H9 (cell line): ENCODE data around the gene ZCCHC10. TPM values are rescaled to one million over a fixed set of nuclear protein-coding genes. Genes with fewer than 3 reads are reported as not detected.

Experiments used
- DNase-seq: peaks from one replicate; pipeline ENCODE4 v3.0.0-alpha.2; 2017
- H2AFZ ChIP-seq: one replicate; pipeline ENCODE4 v1.6.1; 2013; ENCODE audit warnings: mild to moderate bottlenecking, low read length, control low read depth, moderate library complexity
- H2AK5ac ChIP-seq: 2 replicates; pipeline ENCODE4 v1.6.1; 2013; ENCODE audit warnings: low read length, control low read depth, mixed read lengths; ENCODE audit not compliant: insufficient read length
- H2BK120ac ChIP-seq: one replicate; pipeline ENCODE4 v1.6.1; 2013; ENCODE audit warnings: low read depth, mild to moderate bottlenecking, low read length, control low read depth, inconsistent platforms; ENCODE audit not compliant: poor library complexity, severe bottlenecking
- H2BK12ac ChIP-seq: 2 replicates; pipeline ENCODE4 v1.6.1; 2013; ENCODE audit warnings: low read length, control low read depth, mixed read lengths, low read depth; ENCODE audit not compliant: insufficient read length
- H2BK15ac ChIP-seq: 2 replicates; pipeline ENCODE4 v1.6.1; 2013; ENCODE audit warnings: low read depth, low read length, control low read depth
- H2BK20ac ChIP-seq: one replicate; pipeline ENCODE4 v1.6.1; 2013; ENCODE audit warnings: low read depth, mild to moderate bottlenecking, low read length, control low read depth, inconsistent platforms; ENCODE audit not compliant: poor library complexity, severe bottlenecking
- H2BK5ac ChIP-seq: 2 replicates; pipeline ENCODE4 v1.6.1; 2013; ENCODE audit warnings: low read length, control low read depth, mixed read lengths; ENCODE audit not compliant: insufficient read length
- H3K14ac ChIP-seq: 2 replicates; pipeline ENCODE4 v1.6.1; 2013; ENCODE audit warnings: low read length, control low read depth; ENCODE audit not compliant: insufficient read depth
- H3K18ac ChIP-seq: 2 replicates; pipeline ENCODE4 v1.6.1; 2013; ENCODE audit warnings: low read depth, mild to moderate bottlenecking, mixed read lengths, low read length, control low read depth; ENCODE audit not compliant: insufficient read length
- H3K23ac ChIP-seq: 2 replicates; pipeline ENCODE4 v1.6.1; 2013; ENCODE audit warnings: low read length, control low read depth, mixed read lengths, low read depth; ENCODE audit not compliant: insufficient read length
- H3K23me2 ChIP-seq: 2 replicates; pipeline ENCODE4 v1.6.1; 2013; ENCODE audit warnings: low read depth, mild to moderate bottlenecking, mixed read lengths, low read length, control low read depth; ENCODE audit not compliant: insufficient read length, poor library complexity, severe bottlenecking
- H3K27ac ChIP-seq: 2 replicates; pipeline ENCODE4 v1.5.1; 2013; ENCODE audit warnings: low read length, control low read depth, mixed read lengths, low read depth; ENCODE audit not compliant: insufficient read length
- H3K27me3 ChIP-seq: 2 replicates; pipeline ENCODE4 v1.6.1; 2013; ENCODE audit warnings: low read length, control low read depth, inconsistent platforms; ENCODE audit not compliant: insufficient read depth
- H3K4ac ChIP-seq: 2 replicates; pipeline ENCODE4 v1.6.1; 2013; ENCODE audit warnings: low read depth, mild to moderate bottlenecking, control low read depth, inconsistent platforms, low read length, moderate library complexity
- H3K4me1 ChIP-seq: 2 replicates; pipeline ENCODE4 v1.6.1; 2013; ENCODE audit warnings: low read length, control low read depth, inconsistent platforms; ENCODE audit not compliant: insufficient read depth
- H3K4me2 ChIP-seq: 2 replicates; pipeline ENCODE4 v1.6.1; 2013; ENCODE audit warnings: low read length, control low read depth, mixed read lengths; ENCODE audit not compliant: insufficient read length, insufficient read depth
- H3K56ac ChIP-seq: 2 replicates; pipeline ENCODE4 v1.6.1; 2013; ENCODE audit warnings: low read depth, mild to moderate bottlenecking, mixed read lengths, low read length, control low read depth; ENCODE audit not compliant: insufficient read length
- H3K79me1 ChIP-seq: 2 replicates; pipeline ENCODE4 v1.6.1; 2013; ENCODE audit warnings: low read depth, mild to moderate bottlenecking, moderate library complexity, low read length, control low read depth, inconsistent platforms; ENCODE audit not compliant: insufficient read depth, poor library complexity, severe bottlenecking
- H3K79me2 ChIP-seq: 2 replicates; pipeline ENCODE4 v1.6.1; 2013; ENCODE audit warnings: low read length, control low read depth, inconsistent platforms; ENCODE audit not compliant: insufficient read depth
- H3K9ac ChIP-seq: 2 replicates; pipeline ENCODE4 v1.6.1; 2013; ENCODE audit warnings: low read length, control low read depth, mixed read lengths; ENCODE audit not compliant: insufficient read length; ENCODE audit errors: extremely low read depth
- H3K9me3 ChIP-seq: one replicate; pipeline ENCODE4 v1.6.1; 2013; ENCODE audit warnings: low read depth, low read length, inconsistent platforms; ENCODE audit not compliant: control insufficient read depth
- H3T11ph ChIP-seq: one replicate; pipeline ENCODE4 v1.6.1; 2013; ENCODE audit warnings: mild to moderate bottlenecking, low read length, control low read depth, inconsistent platforms
- H4K20me1 ChIP-seq: one replicate; pipeline ENCODE4 v1.6.1; 2013; ENCODE audit not compliant: control insufficient read depth, insufficient read length, insufficient read depth
- H4K5ac ChIP-seq: 2 replicates; pipeline ENCODE4 v1.6.1; 2013; ENCODE audit warnings: low read depth, mild to moderate bottlenecking, mixed read lengths, low read length, control low read depth; ENCODE audit not compliant: insufficient read length
- H4K8ac ChIP-seq: replicated peaks from 2 replicates; pipeline ENCODE4 v1.6.1; 2013; ENCODE audit warnings: low read length, control low read depth, mixed read lengths, low read depth; ENCODE audit not compliant: insufficient read length
- H4K91ac ChIP-seq: 2 replicates; pipeline ENCODE4 v1.6.1; 2013; ENCODE audit warnings: low read depth, mild to moderate bottlenecking, moderate library complexity, mixed read lengths, low read length, control low read depth; ENCODE audit not compliant: insufficient read length
- H3K27ac Mint-ChIP-seq, 3 experiments: 2 replicates in 2 of 3; 3 replicates in 1 of 3; pipeline ENCODE4 v1.8.0; 2020 to 2021; ENCODE audit warnings: mixed read lengths in 3 of 3, mild to moderate bottlenecking in 1 of 3, moderate library complexity in 1 of 3
- H3K27me3 Mint-ChIP-seq: 2 replicates; pipeline ENCODE4 v1.8.0; 2021; ENCODE audit warnings: low read depth, mild to moderate bottlenecking, moderate library complexity, mixed read lengths
- H3K36me3 Mint-ChIP-seq, 3 experiments: 2 replicates in 2 of 3; 3 replicates in 1 of 3; pipeline ENCODE4 v1.8.0; 2020 to 2021; ENCODE audit warnings: low read depth in 3 of 3, mixed read lengths in 3 of 3; ENCODE audit not compliant: insufficient read depth in 1 of 3
- H3K4me1 Mint-ChIP-seq, 2 experiments: 2 replicates each; pipeline ENCODE4 v1.8.0; 2020; ENCODE audit warnings: mixed read lengths in 2 of 2
- H3K4me3 Mint-ChIP-seq, 2 experiments: 2 replicates in 1 of 2; 3 replicates in 1 of 2; pipeline ENCODE4 v1.8.0; 2020 to 2021; ENCODE audit warnings: mild to moderate bottlenecking in 2 of 2, mixed read lengths in 2 of 2, moderate library complexity in 1 of 2
- H3K9me3 Mint-ChIP-seq, 2 experiments: 2 replicates in 1 of 2; 3 replicates in 1 of 2; pipeline ENCODE4 v1.8.0; 2020; ENCODE audit warnings: mild to moderate bottlenecking in 2 of 2, mixed read lengths in 2 of 2, moderate library complexity in 1 of 2
- CTCF ChIP-seq: fragments of 200-600 bp; sonication (generic); conservative IDR thresholded peaks from 3 replicates; pipeline ENCODE4 v1.8.0; 2021; ENCODE audit warnings: antibody characterized with exemption, mild to moderate bottlenecking
- WGBS: extraction: QIAGEN DNeasy Blood & Tissue Kit; methylation state at CpG from one replicate; pipeline ENCODE4 v1.1.7; 2013; ENCODE audit warnings: missing lambda C conversion rate, low lambda C conversion rate, mixed read lengths; ENCODE audit not compliant: insufficient read length; ENCODE audit errors: extremely low coverage; 5-methylcytosine and 5-hydroxymethylcytosine counted together
- total RNA-seq: library from RNA; stranded (reverse); gene quantifications from 2 replicates; pipeline ENCODE4 v1.2.1, GENCODE V29; 2021

The ZCCHC10 gene
- total RNA-seq, 1 experiment from 2014 or later = 34.0 TPM

GRCh38 chr5:132999246-132999645 lies 27.1 kb downstream of the ZCCHC10 start:
- Histone ChIP-seq H3K4me2 (no peak overlapping the region), H2BK12ac (no peak overlapping the region), H3K27ac (no peak overlapping the region), H3K79me2 (no peaks in the 10 kb centered on the region), H3K23me2 (no peaks in the 10 kb centered on the region), H3K4ac (no peak overlapping the region), H3K14ac (no peak overlapping the region), H3K56ac (no peak overlapping the region), H4K5ac (no peak overlapping the region), H3K18ac (no peak overlapping the region), H2BK15ac (no peak overlapping the region), H2BK5ac (no peak overlapping the region), H3T11ph (no peak overlapping the region), H4K91ac (no peak overlapping the region), H2BK20ac (no peak overlapping the region), H4K8ac (no peak overlapping the region), H3K23ac (no peak overlapping the region), H4K20me1 (no peaks in the 10 kb centered on the region), H3K4me1 (no peaks in the 10 kb centered on the region), H2AK5ac (no peak overlapping the region), H3K9me3 (no peaks in the 10 kb centered on the region), H2BK120ac (no peak overlapping the region), H3K9ac (no peak overlapping the region), H3K79me1 (no peaks in the 10 kb centered on the region), H3K27me3 (no peaks in the 10 kb centered on the region), H2AFZ (no peak overlapping the region)
- Mint-ChIP-seq H3K4me3 (no peak overlapping the region), H3K36me3 (peaks cover 4 to 27% (median 9%) of the 10 kb centered on the region in 3 experiments; a peak in 5 of 7 replicates), H3K9me3 (no peaks in the 10 kb centered on the region), H3K27me3 (no peaks in the 10 kb centered on the region), H3K4me1 (no peaks in the 10 kb centered on the region), H3K27ac (no peak overlapping the region)
- TF ChIP-seq CTCF = no peak
- no CpG with 5 or more reads among the region's 2 CpGs for whole genome bisulfite sequencing
- DNase-seq = no peak
